GM23338 (cell line): ENCODE results near the gene LEP.

Experiments used
- EZH2 ChIP-seq: fragments of 200-600 bp; sonication (generic); IDR thresholded peaks from one replicate; pipeline ENCODE4 v1.8.0; 2017; ENCODE audit warnings: antibody characterized with exemption, mild to moderate bottlenecking, low read depth; ENCODE audit not compliant: unreplicated experiment
- TF ChIP-seq, protein P1 (sequence below), 2 experiments: fragments of 200-600 bp in 1 of 2; sonication (generic) in 1 of 2; conservative IDR thresholded peaks; 2 replicates each; pipeline versions ENCODE4 v1.5.1 to v1.6.1; 2016 to 2017; ENCODE audit warnings: antibody characterized with exemption in 2 of 2, low read depth in 2 of 2, mild to moderate bottlenecking in 2 of 2, moderate library complexity in 1 of 2
- TF ChIP-seq, protein P2 (sequence below): IDR thresholded peaks from 2 replicates; pipeline ENCODE4 v1.6.1; 2016; ENCODE audit warnings: antibody characterized with exemption

DNA sequence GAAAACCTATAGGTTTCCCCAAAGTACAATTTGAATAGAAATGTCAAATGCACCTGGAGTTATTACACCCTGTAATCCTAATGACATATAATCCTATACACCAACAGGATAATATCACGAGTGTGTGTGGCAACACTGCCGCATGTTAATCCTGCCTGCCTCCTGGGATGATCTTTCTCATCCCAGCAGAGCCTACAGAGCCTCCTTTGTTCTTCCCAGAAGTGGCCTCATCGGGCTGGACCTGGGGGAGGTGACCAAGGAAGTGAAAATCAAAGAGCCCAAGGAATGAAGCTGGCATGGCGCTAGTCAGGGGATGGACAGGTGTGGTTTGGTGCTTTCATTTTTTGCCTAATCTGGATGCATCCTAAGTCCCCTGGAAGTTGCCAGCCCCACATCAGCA, 29.5 kb upstream of the LEP start:
- TF ChIP-seq, protein P1, sequence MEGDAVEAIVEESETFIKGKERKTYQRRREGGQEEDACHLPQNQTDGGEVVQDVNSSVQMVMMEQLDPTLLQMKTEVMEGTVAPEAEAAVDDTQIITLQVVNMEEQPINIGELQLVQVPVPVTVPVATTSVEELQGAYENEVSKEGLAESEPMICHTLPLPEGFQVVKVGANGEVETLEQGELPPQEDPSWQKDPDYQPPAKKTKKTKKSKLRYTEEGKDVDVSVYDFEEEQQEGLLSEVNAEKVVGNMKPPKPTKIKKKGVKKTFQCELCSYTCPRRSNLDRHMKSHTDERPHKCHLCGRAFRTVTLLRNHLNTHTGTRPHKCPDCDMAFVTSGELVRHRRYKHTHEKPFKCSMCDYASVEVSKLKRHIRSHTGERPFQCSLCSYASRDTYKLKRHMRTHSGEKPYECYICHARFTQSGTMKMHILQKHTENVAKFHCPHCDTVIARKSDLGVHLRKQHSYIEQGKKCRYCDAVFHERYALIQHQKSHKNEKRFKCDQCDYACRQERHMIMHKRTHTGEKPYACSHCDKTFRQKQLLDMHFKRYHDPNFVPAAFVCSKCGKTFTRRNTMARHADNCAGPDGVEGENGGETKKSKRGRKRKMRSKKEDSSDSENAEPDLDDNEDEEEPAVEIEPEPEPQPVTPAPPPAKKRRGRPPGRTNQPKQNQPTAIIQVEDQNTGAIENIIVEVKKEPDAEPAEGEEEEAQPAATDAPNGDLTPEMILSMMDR (conservative IDR thresholded peaks at IDR 0.05; ENCODE audit: low read depth in 2 of 2): no peak
- TF ChIP-seq, protein P2, sequence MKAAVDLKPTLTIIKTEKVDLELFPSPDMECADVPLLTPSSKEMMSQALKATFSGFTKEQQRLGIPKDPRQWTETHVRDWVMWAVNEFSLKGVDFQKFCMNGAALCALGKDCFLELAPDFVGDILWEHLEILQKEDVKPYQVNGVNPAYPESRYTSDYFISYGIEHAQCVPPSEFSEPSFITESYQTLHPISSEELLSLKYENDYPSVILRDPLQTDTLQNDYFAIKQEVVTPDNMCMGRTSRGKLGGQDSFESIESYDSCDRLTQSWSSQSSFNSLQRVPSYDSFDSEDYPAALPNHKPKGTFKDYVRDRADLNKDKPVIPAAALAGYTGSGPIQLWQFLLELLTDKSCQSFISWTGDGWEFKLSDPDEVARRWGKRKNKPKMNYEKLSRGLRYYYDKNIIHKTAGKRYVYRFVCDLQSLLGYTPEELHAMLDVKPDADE: no peak
- TF ChIP-seq EZH2: no peak
